GM12872 (cell line): ENCODE data around the gene KISS1R.

Experiments used
- TF ChIP-seq, protein P1 (sequence below): IDR thresholded peaks from 3 replicates; pipeline ENCODE4 v1.5.1; 2011; ENCODE audit warnings: low read depth, mild to moderate bottlenecking, low read length, moderate library complexity; ENCODE audit not compliant: insufficient read depth

KISS1R gene

DNA sequence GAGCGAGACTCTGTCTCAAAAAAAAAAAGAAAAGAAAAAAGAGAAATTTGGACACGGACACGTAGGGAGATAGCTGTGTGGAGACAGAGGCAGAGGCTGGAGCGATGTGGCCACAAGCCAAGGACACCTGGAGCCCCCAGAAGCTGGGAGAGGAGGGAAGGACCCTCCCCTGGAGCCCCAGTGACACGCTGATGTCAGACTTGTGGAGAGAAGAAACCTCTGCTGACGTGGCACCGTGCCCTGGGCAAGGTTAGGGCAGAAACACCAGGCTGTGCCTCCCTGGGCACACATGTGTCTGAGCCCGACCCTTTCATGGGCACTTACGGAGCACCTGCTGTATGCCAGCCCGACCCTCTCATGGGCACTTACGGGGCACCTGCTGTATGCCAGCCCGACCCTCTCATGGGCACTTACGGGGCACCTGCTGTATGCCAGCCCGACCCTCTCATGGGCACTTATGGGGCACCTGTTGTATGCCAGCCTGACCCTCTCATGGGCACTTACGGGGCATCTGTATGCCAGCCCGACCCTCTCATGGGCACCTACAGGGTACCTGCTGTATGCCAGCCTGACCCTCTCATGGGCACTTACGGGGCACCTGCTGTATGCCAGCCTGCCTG, 26.5 kb downstream of the KISS1R start:
- TF ChIP-seq, protein P1, sequence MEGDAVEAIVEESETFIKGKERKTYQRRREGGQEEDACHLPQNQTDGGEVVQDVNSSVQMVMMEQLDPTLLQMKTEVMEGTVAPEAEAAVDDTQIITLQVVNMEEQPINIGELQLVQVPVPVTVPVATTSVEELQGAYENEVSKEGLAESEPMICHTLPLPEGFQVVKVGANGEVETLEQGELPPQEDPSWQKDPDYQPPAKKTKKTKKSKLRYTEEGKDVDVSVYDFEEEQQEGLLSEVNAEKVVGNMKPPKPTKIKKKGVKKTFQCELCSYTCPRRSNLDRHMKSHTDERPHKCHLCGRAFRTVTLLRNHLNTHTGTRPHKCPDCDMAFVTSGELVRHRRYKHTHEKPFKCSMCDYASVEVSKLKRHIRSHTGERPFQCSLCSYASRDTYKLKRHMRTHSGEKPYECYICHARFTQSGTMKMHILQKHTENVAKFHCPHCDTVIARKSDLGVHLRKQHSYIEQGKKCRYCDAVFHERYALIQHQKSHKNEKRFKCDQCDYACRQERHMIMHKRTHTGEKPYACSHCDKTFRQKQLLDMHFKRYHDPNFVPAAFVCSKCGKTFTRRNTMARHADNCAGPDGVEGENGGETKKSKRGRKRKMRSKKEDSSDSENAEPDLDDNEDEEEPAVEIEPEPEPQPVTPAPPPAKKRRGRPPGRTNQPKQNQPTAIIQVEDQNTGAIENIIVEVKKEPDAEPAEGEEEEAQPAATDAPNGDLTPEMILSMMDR = no peak

DNA sequence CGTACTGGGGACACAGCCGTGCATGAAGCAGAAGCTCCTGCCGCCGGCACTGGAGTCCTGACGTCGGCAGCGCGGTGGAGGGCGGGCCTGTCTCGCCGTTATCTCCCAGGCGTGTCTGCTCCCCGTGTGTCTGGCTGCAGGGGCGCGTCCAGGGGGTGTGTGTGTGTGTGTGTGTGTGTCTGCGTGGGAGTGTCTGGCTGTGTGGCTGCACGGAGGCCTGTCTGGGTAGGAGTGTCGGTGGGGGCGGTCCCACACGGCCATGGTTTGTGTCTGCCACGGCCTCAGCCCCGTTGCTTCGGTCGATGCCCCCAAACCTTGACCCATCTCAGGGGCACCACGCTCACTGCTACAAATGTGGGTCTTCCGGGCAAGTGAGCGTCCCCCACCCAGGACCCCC, 27.0 kb downstream of the KISS1R start:
- TF ChIP-seq, protein P1 = no peak

DNA sequence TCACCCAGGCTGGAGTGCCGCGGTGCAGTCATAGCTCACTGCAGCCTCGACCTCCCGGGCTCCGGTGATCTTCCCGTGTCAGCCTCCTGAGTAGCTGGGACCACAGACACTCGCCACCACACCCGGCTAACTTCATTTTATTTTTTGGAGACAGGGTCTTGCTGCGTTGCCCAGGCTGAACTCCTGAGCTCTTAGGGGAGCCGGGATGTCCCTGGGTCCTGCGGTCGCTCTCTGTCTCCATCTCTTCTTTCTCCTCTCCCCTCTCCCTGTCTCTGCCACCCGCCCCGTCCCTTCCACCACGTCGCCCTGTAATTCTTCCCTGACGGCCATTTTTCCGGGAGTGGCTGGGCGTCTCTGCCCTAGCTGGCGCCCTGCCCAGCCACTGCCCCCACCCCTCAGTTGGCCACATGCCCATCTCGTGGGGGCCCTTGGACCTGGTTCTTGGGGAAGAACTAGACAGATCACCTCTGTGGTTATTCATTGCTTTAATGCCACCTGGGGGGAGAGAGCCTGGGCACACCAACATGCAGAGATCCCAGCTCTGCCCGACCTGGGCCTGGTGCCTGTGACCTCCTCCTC, 27.6 kb downstream of the KISS1R start:
- TF ChIP-seq, protein P1 = no peak

DNA sequence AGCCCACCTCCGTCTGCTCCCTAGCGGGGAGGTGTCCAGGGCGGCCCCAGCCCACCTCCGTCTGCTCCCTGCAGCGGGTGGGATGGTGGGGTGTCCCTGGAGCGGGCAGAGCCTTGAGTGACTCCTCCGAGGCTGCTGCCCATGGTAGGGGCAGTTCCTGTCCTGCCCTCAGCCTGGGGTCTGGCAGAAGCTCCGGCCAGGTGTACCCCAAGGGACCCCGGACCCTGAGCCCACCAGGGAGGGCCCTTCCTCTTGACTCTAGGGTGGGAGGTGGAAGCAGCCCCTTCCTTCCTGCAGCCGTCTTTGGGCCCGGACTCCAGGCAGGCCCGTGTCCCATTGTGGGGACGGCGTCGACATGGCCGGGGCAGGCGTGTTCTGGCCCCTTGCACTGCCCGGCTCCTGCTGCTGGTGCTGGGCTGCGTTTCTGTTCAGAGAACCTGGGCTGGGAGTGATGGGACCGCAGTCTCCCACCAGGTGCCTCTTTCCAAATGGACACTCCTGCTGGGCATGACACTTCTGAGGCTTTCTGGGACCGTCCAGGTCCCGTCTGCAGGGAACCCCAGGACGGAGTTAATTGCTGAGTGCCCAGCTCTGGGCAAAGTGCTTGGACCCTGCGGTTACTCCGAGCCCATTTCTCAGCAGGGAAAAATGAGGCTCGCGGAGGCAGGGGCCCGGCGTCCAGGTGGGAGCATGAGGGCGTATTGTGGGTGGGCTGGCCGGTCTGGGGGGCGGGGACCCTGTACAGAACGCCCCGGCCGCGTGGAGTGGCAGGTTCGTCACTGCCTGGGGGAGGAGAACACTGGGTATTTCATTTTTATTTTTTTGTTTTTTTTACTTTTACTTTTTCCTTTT, 28.5 kb downstream of the KISS1R start:
- TF ChIP-seq, protein P1 = no peak

DNA sequence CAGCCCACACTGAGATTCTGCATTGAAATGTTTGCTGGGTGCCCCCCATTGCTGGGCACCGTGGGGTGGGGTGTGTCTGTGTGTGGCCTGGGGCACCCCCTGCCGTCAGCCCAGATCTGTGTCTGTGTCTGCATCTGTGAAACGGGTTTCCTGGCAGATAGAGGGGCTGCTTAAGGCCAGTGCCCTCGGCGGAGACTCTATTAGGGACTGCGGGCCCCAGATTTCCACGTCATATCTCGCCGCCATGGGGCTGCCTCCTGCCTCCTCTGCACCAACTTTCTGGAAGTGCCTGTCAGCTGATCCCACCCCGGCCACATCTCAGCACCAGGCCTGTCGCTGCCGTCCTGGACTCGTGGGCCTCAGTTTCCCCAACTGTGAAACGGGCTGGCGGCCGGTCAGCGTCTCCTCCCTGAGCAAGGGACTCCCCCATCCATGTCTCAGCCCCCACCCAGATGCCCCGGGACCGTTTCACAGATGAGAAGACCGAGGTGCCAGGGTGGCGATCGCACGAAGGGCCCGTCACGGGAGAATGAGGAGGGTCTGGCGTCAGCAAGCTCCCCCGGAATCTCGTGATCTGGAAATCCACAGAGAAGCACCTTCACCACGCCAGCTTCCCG, 30.1 kb downstream of the KISS1R start:
- TF ChIP-seq, protein P1 = peak; percentile 39

DNA sequence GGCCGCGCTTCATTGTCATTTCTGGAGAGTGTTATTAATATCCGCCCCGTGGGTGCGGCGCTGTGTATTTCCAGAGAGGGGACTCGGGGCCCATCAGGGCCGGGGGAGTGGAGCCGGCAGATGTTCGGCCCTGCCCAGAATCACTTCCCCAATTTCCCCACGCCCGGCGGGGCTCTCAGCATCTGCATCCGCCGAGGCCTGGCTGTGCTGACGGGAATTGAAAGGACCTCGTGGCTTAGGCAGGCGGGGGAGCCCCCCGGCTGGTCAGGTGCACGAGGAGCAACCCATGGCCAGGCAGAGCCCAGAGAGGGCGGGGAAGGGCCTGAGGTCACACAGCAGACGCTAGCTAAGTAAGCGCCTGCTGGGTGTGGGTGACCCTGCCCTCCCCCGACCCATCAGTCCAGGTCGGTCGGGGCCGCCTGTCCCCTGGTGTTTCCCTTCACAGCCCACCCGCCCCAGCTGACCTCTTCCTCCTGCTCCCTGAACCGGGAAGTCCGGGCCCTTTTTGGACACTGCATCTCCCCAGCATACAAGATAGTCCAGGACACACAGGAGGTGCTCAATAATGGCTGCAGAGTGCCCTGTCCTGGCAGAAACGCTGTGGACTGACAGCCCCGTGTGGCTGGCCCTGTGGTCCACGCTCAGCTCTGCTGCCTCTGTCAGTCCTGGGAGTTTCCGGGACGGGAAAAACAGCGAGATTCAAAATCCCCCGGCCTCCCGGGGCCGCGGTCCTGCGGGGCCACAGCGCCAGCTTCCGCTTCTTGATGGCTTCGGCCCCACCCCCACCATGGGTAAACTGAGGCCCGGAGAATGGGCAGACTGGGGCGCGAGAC, 30.8 kb downstream of the KISS1R start:
- TF ChIP-seq, protein P1 = no peak
